Duodenal mucosa (tissue), 2 donors: Measurements from ENCODE around the gene SFRP2.

Experiments used
- H3K27ac ChIP-seq: one replicate; pipeline ENCODE4 v1.7.0; 2013; ENCODE audit warnings: low read depth, low read length
- H3K27me3 ChIP-seq, 2 donors: one replicate each; pipeline ENCODE4 v1.7.0; 2013; ENCODE audit warnings: low read length in 2 of 2, control low read depth in 1 of 2; ENCODE audit not compliant: insufficient read depth in 2 of 2, control insufficient read depth in 1 of 2
- H3K36me3 ChIP-seq, 2 donors: one replicate each; pipeline ENCODE4 v1.7.0; 2013; ENCODE audit warnings: low read length in 2 of 2, control low read depth in 1 of 2; ENCODE audit not compliant: insufficient read depth in 2 of 2, control insufficient read depth in 1 of 2
- H3K4me1 ChIP-seq, 2 donors: one replicate each; pipeline ENCODE4 v1.7.0; 2013; ENCODE audit warnings: low read length in 2 of 2, control low read depth in 1 of 2; ENCODE audit not compliant: insufficient read depth in 2 of 2, control insufficient read depth in 1 of 2
- H3K4me3 ChIP-seq, 2 donors: one replicate each; pipeline ENCODE4 v1.7.0; 2013; ENCODE audit warnings: low read length in 2 of 2, low read depth in 1 of 2
- H3K9ac ChIP-seq, 2 donors: one replicate each; pipeline ENCODE4 v1.7.0; 2013; ENCODE audit warnings: low read length in 2 of 2, low read depth in 1 of 2
- H3K9me3 ChIP-seq, 2 donors: one replicate each; pipeline ENCODE4 v1.7.0; 2013; ENCODE audit warnings: low read length in 2 of 2, control low read depth in 1 of 2; ENCODE audit not compliant: control insufficient read depth in 1 of 2

SFRP2 gene

DNA sequence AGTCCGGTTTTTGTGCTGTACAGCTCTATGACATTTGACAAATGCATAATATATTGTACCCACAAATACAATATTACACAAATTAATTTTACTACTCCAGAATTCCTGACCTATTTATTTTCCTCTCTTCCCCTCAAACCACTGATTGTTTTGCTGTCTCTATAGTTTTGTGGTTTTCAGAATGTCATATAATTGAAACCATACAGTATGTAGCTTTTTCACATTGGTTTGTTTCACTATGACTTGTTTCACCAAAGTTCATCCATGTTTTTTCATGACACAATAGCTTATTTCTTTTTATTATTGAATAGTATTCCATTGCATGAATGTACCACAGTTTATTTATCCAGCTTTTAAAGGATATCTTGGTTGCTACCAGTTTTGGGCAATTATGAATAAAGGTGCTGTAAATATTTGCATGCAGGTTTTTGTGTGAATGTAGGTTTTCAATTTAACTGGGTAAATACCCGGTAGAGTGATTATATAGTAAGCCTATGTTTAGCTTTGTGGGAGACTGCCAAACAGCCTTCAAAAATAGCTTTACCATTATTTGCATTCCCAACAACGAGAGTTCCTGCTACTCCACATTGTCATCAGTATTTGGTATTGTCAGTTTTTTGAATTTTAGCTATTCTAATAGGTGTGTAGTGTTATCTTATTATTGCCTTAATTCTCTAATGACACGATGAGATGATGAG is 55.0 kb downstream of the SFRP2 start:
- Histone ChIP-seq H3K27ac (no peak overlapping the region), H3K4me1 (no peaks in the 10 kb centered on the region), H3K36me3 (no peaks in the 10 kb centered on the region), H3K27me3 (no peaks in the 10 kb centered on the region), H3K9me3 (no peaks in the 10 kb centered on the region), H3K9ac (no peak overlapping the region), H3K4me3 (no peak overlapping the region)

DNA sequence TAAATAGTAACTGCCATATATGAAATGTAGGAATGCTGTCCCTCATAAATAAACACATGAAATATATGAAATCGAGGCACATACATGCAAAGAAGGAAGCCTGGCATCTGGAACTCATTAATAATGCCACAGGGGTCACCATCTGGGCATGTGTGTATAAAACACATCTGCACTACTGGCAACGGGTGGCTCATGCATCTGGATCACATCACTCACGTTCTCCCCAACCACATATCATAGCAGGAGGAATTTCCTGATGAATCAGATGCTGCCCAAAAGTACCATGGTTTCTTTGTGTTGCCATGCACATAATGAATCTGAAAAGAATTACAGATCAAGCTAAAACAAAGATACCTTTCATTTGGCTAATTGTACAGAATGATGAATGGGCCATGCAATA is 57.6 kb downstream of the SFRP2 start:
- Histone ChIP-seq H3K27ac (no peak overlapping the region), H3K4me1 (no peaks in the 10 kb centered on the region), H3K9me3 (no peaks in the 10 kb centered on the region)

More for the DNA sequence above, 57.6 kb downstream of the SFRP2 start:
- no peak overlapping the region for H3K9ac ChIP-seq
- no peaks in the 10 kb centered on the region for H3K27me3 ChIP-seq
- H3K36me3 ChIP-seq: no peaks in the 10 kb centered on the region
- H3K4me3 ChIP-seq: no peak overlapping the region
